Measurements from ENCODE around the gene PRKD1.

Gene PRKD1

GRCh38 chr14:29674566-29675285, 252.9 kb downstream of the PRKD1 start:
- TF ChIP-seq ZC3H10 (CRISPR knock-in tag; IDR thresholded peaks at IDR 0.05) = no peak
- no peak for TF ChIP-seq ISL1 (CRISPR knock-in tag; IDR thresholded peaks at IDR 0.05)
- no peak for TF ChIP-seq GLIS3 (CRISPR knock-in tag; IDR thresholded peaks at IDR 0.05)
- no peak for TF ChIP-seq TCF4 (CRISPR knock-in tag; IDR thresholded peaks at IDR 0.05; ENCODE audit: borderline replicate concordance)
- no peak for TF ChIP-seq RARB (CRISPR knock-in tag; IDR thresholded peaks at IDR 0.05)
- TF ChIP-seq ZFP30 (CRISPR knock-in tag; IDR thresholded peaks at IDR 0.05) = no peak
- no peak for TF ChIP-seq ZNF70 (CRISPR knock-in tag; IDR thresholded peaks at IDR 0.05)
- no peak for TF ChIP-seq POU6F1 (CRISPR knock-in tag; IDR thresholded peaks at IDR 0.05; ENCODE audit: borderline replicate concordance, low read depth)
- no peak for TF ChIP-seq ESRRG (CRISPR knock-in tag; IDR thresholded peaks at IDR 0.05)
- TF ChIP-seq ZNF565 (CRISPR knock-in tag; conservative IDR thresholded peaks at IDR 0.05; ENCODE audit: low read depth) = no peak
- no peak for TF ChIP-seq PPARA (CRISPR knock-in tag; IDR thresholded peaks at IDR 0.05; ENCODE audit: borderline replicate concordance)
- TF ChIP-seq TOX (CRISPR knock-in tag; IDR thresholded peaks at IDR 0.05; ENCODE audit: borderline replicate concordance) = no peak
- TF ChIP-seq OSR1 (CRISPR knock-in tag; IDR thresholded peaks at IDR 0.05) = no peak
- ATAC-seq = no peak

- TF ChIP-seq ZNF70 (CRISPR knock-in tag; IDR thresholded peaks at IDR 0.05) = no peak
- ATAC-seq = no peak
Observed at GRCh38 chr14:29672831-29673230, 254.8 kb downstream of the PRKD1 start.

GRCh38 chr14:29671034-29671433, 256.6 kb downstream of the PRKD1 start:
- no peak for TF ChIP-seq ARNTL (CRISPR knock-in tag; IDR thresholded peaks at IDR 0.05; ENCODE audit: borderline replicate concordance, low read depth)
- TF ChIP-seq RARB (CRISPR knock-in tag; IDR thresholded peaks at IDR 0.05) = no peak
- TF ChIP-seq POU6F1 (CRISPR knock-in tag; IDR thresholded peaks at IDR 0.05; ENCODE audit: borderline replicate concordance, low read depth) = no peak
- TF ChIP-seq PPARA (CRISPR knock-in tag; IDR thresholded peaks at IDR 0.05; ENCODE audit: borderline replicate concordance) = no peak
- no peak for TF ChIP-seq ZFP3 (CRISPR knock-in tag; IDR thresholded peaks at IDR 0.05)
- no peak for TF ChIP-seq ZC3H10 (CRISPR knock-in tag; IDR thresholded peaks at IDR 0.05)
- TF ChIP-seq GLIS3 (CRISPR knock-in tag; IDR thresholded peaks at IDR 0.05) = no peak
- no peak for TF ChIP-seq ESRRG (CRISPR knock-in tag; IDR thresholded peaks at IDR 0.05)
- no peak for ATAC-seq

GRCh38 chr14:29668201-29668600, 259.4 kb downstream of the PRKD1 start:
- no peak for ATAC-seq
- TF ChIP-seq ZNF8 (CRISPR knock-in tag; IDR thresholded peaks at IDR 0.05) (no peak), GLIS3 (CRISPR knock-in tag; IDR thresholded peaks at IDR 0.05) (no peak)

GRCh38 chr14:29664515-29664914, 263.1 kb downstream of the PRKD1 start:
- TF ChIP-seq ISL1 (CRISPR knock-in tag; IDR thresholded peaks at IDR 0.05) (no peak), ZFP3 (CRISPR knock-in tag; IDR thresholded peaks at IDR 0.05) (no peak), BACH2 (CRISPR knock-in tag; IDR thresholded peaks at IDR 0.05; ENCODE audit: borderline replicate concordance) (no peak), ZNF8 (CRISPR knock-in tag; IDR thresholded peaks at IDR 0.05) (no peak), ARNTL (CRISPR knock-in tag; IDR thresholded peaks at IDR 0.05; ENCODE audit: borderline replicate concordance, low read depth) (no peak), CREB5 (CRISPR knock-in tag; IDR thresholded peaks at IDR 0.05; ENCODE audit: low read depth) (no peak), TSHZ2 (CRISPR knock-in tag; IDR thresholded peaks at IDR 0.05) (no peak), ZFP30 (CRISPR knock-in tag; IDR thresholded peaks at IDR 0.05) (no peak), TOX (CRISPR knock-in tag; IDR thresholded peaks at IDR 0.05; ENCODE audit: borderline replicate concordance) (no peak), CSDC2 (CRISPR knock-in tag; IDR thresholded peaks at IDR 0.05) (no peak)
- no peak for ATAC-seq

All from SK-N-SH treated with all-trans-retinoic acid at 6 μM for 48 hours (cell line).